RWPE2 (cell line): Measurements from ENCODE around the gene NRAP.

Experiments used
- ATAC-seq: fragments of 200-7000 bp; cut with Tn5 transposase; 3 replicates; pipeline ENCODE4 v1.9.1; 2021; ENCODE audit warnings: low read depth
- DNase-seq: peaks from one replicate; pipeline ENCODE4 v3.0.0-alpha.2; 2020; ENCODE audit warnings: low spot score
- H3K27ac ChIP-seq: fragments of 450-650 bp; 2 replicates; pipeline ENCODE4 v1.5.1; 2017; ENCODE audit warnings: mild to moderate bottlenecking; ENCODE audit not compliant: poor library complexity, severe bottlenecking
- H3K27me3 ChIP-seq: fragments of 250-450 bp; sonication (Bioruptor Pico); 2 replicates; pipeline ENCODE4 v1.5.1; 2021; ENCODE audit warnings: mild to moderate bottlenecking, moderate library complexity; ENCODE audit not compliant: insufficient read depth, poor library complexity, severe bottlenecking
- H3K36me3 ChIP-seq: fragments of 250-450 bp; sonication (Bioruptor Pico); 2 replicates; pipeline ENCODE4 v1.5.1; 2020; ENCODE audit warnings: low read depth, mild to moderate bottlenecking, moderate library complexity
- H3K4me1 ChIP-seq: fragments of 250-450 bp; sonication (Bioruptor Pico); 2 replicates; pipeline ENCODE4 v1.5.1; 2021; ENCODE audit warnings: mild to moderate bottlenecking, moderate library complexity; ENCODE audit not compliant: insufficient read depth, poor library complexity, severe bottlenecking
- H3K4me3 ChIP-seq: fragments of 250-450 bp; sonication (Bioruptor Pico); 2 replicates; pipeline ENCODE4 v1.5.1; 2021; ENCODE audit warnings: mild to moderate bottlenecking, moderate library complexity; ENCODE audit not compliant: severe bottlenecking
- H3K9me3 ChIP-seq: fragments of 250-450 bp; sonication (Bioruptor Pico); 2 replicates; pipeline ENCODE4 v1.5.1; 2021; ENCODE audit warnings: mild to moderate bottlenecking, moderate library complexity; ENCODE audit not compliant: severe bottlenecking
- CTCF ChIP-seq: fragments of 450-650 bp; IDR thresholded peaks from one replicate; pipeline ENCODE4 v1.5.1; 2017; ENCODE audit warnings: mild to moderate bottlenecking, moderate library complexity; ENCODE audit not compliant: poor library complexity, severe bottlenecking

Gene NRAP

GRCh38 chr10:113541549-113541927 lies 122.3 kb downstream of the NRAP start:
- Histone ChIP-seq H3K4me1 (no peaks in the 10 kb centered on the region), H3K27ac (no peak overlapping the region), H3K9me3 (no peaks in the 10 kb centered on the region), H3K27me3 (no peaks in the 10 kb centered on the region), H3K4me3 (no peak overlapping the region), H3K36me3 (no peaks in the 10 kb centered on the region)
- no peak for DNase-seq
- no peak for TF ChIP-seq CTCF
- ATAC-seq = no peak

- Histone ChIP-seq H3K36me3 (no peaks in the 10 kb centered on the region), H3K27ac (no peak overlapping the region), H3K9me3 (no peaks in the 10 kb centered on the region), H3K27me3 (no peaks in the 10 kb centered on the region), H3K4me3 (no peak overlapping the region), H3K4me1 (no peaks in the 10 kb centered on the region)
- no peak for TF ChIP-seq CTCF
- no peak for ATAC-seq
- DNase-seq = no peak
These were observed 122.8 kb downstream of the NRAP start for GRCh38 chr10:113540845-113541548.

GRCh38 chr10:113539789-113540188 lies 124.1 kb downstream of the NRAP start:
- Histone ChIP-seq H3K36me3 (no peaks in the 10 kb centered on the region), H3K4me1 (no peaks in the 10 kb centered on the region), H3K4me3 (no peak overlapping the region), H3K27ac (no peak overlapping the region), H3K27me3 (no peaks in the 10 kb centered on the region), H3K9me3 (no peaks in the 10 kb centered on the region)
- ATAC-seq = peak; percentile 66; the same call in 2 of the 3 replicates
- DNase-seq = no peak
- no peak for TF ChIP-seq CTCF
